Panc1 (cell line): Measurements from ENCODE around the gene NTM.

Source experiments
- CTCF ChIP-seq: fragments of 450-650 bp; IDR thresholded peaks from 2 replicates; pipeline ENCODE4 v1.5.1; 2017; ENCODE audit warnings: mild to moderate bottlenecking
- POLR2AphosphoS5 ChIP-seq: IDR thresholded peaks from 2 replicates; pipeline ENCODE4 v1.6.1; 2012; ENCODE audit warnings: mild to moderate bottlenecking, low read depth, low read length, moderate library complexity
- REST ChIP-seq, 2 experiments: IDR thresholded peaks; 2 replicates each; pipeline ENCODE4 v1.6.1; 2011 to 2012; ENCODE audit warnings: low read depth in 2 of 2, control low read depth in 1 of 2, low read length in 1 of 2, mild to moderate bottlenecking in 1 of 2, moderate library complexity in 1 of 2; ENCODE audit not compliant: insufficient read depth in 1 of 2
- SIN3A ChIP-seq: IDR thresholded peaks from 2 replicates; pipeline ENCODE4 v1.6.1; 2012; ENCODE audit warnings: low read depth, mild to moderate bottlenecking, low read length, moderate library complexity, borderline replicate concordance; ENCODE audit not compliant: insufficient read depth

- no peak for TF ChIP-seq POLR2AphosphoS5
- TF ChIP-seq CTCF, result no peak
- no peak for TF ChIP-seq REST (IDR thresholded peaks at IDR 0.05; ENCODE audit: insufficient read depth in 1 of 2, low read depth in 2 of 2, low read length in 1 of 2)
- no peak for TF ChIP-seq SIN3A
Observed at GRCh38 chr11:131683131-131683530, 312.7 kb downstream of the NTM start.
